PC-3 (cell line): ENCODE data around the gene PANK4. TPM values are rescaled to one million over a fixed set of nuclear protein-coding genes. Genes with fewer than 3 reads are reported as not detected.

Source experiments
- ATAC-seq: fragments of 200-7000 bp; cut with Tn5 transposase; 2 replicates; pipeline ENCODE4 v1.9.1; 2020; ENCODE audit warnings: mild to moderate bottlenecking, moderate library complexity
- BruUV-seq: library from RNA; stranded (reverse); fragments of 400-500 nt; replicated peaks from 2 replicates; lab custom pipeline; 2021; lab: Mats Ljungman, UMichigan
- CTCF ChIA-PET: fragments of 300-600 bp; sonication (Branson Sonifier 250); formaldehyde crosslinking; loops from one replicate; lab custom pipeline; 2022; ENCODE audit warnings: antibody characterized with exemption; lab: Charles Lee
- POLR2A ChIA-PET: fragments of 300-600 bp; sonication (Branson Sonifier 250); formaldehyde crosslinking; loops from one replicate; lab custom pipeline; 2022; ENCODE audit warnings: antibody characterized with exemption; ENCODE audit not compliant: unreplicated experiment; lab: Charles Lee
- DNase-seq: peaks from one replicate; pipeline ENCODE4 v3.0.0-alpha.2; 2015
- H2AFZ ChIP-seq: fragments of 300-600 bp; sonication (generic); 2 replicates; pipeline ENCODE4 v1.6.0; 2016; ENCODE audit warnings: antibody characterized with exemption, low read length
- H3F3A ChIP-seq: fragments of 300-600 bp; sonication (generic); one replicate; pipeline ENCODE4 v1.6.0; 2017; ENCODE audit warnings: antibody characterized with exemption, low read length, control low read depth, mild to moderate bottlenecking; ENCODE audit not compliant: unreplicated experiment
- H3K27ac ChIP-seq: fragments of 300-600 bp; sonication (generic); 2 replicates; pipeline ENCODE4 v1.5.1; 2016; ENCODE audit warnings: mild to moderate bottlenecking, low read length
- H3K27me3 ChIP-seq: fragments of 300-600 bp; sonication (generic); 2 replicates; pipeline ENCODE4 v1.6.1; 2016; ENCODE audit warnings: low read length, mixed read lengths
- H3K36me3 ChIP-seq: fragments of 300-600 bp; sonication (generic); 2 replicates; pipeline ENCODE4 v1.6.1; 2016; ENCODE audit warnings: low read depth, mixed run types, low read length, mixed read lengths
- H3K4me1 ChIP-seq: fragments of 300-600 bp; sonication (generic); 2 replicates; pipeline ENCODE4 v1.5.1; 2016; ENCODE audit warnings: low read length; ENCODE audit not compliant: insufficient read depth
- H3K4me2 ChIP-seq: fragments of 300-600 bp; sonication (generic); 2 replicates; pipeline ENCODE4 v1.6.0; 2016; ENCODE audit warnings: low read length
- H3K4me3 ChIP-seq: fragments of 300-600 bp; sonication (generic); 2 replicates; pipeline ENCODE4 v1.5.1; 2016; ENCODE audit warnings: mild to moderate bottlenecking, low read length, mixed read lengths
- H3K79me2 ChIP-seq: fragments of 300-600 bp; sonication (generic); 2 replicates; pipeline ENCODE4 v1.6.1; 2017; ENCODE audit warnings: low read length, mixed read lengths
- H3K9ac ChIP-seq: fragments of 300-600 bp; sonication (generic); 2 replicates; pipeline ENCODE4 v1.6.0; 2016; ENCODE audit warnings: mild to moderate bottlenecking, low read length
- H3K9me2 ChIP-seq: fragments of 300-600 bp; sonication (generic); replicated peaks from 2 replicates; pipeline ENCODE4 v1.6.1; 2016; ENCODE audit warnings: mixed run types, low read length, mixed read lengths
- H3K9me3 ChIP-seq: fragments of 300-600 bp; sonication (generic); 2 replicates; pipeline ENCODE4 v1.6.1; 2016; ENCODE audit warnings: low read length, mixed read lengths
- H4K20me1 ChIP-seq: fragments of 300-600 bp; sonication (generic); 2 replicates; pipeline ENCODE4 v1.6.1; 2016; ENCODE audit warnings: low read length, mixed read lengths
- CTCF ChIP-seq: fragments of 300-600 bp; sonication (generic); conservative IDR thresholded peaks from 2 replicates; pipeline ENCODE4 v1.5.1; 2017; ENCODE audit warnings: antibody characterized with exemption, low read depth, mild to moderate bottlenecking, low read length
- EZH2 ChIP-seq: fragments of 300-600 bp; sonication (generic); IDR thresholded peaks from one replicate; pipeline ENCODE4 v1.6.1; 2017; ENCODE audit warnings: antibody characterized with exemption, mild to moderate bottlenecking, low read length; ENCODE audit not compliant: unreplicated experiment
- EZH2phosphoT487 ChIP-seq: fragments of 300-600 bp; sonication (generic); IDR thresholded peaks from 2 replicates; pipeline ENCODE4 v1.6.1; 2018; ENCODE audit warnings: mild to moderate bottlenecking, antibody characterized with exemption, low read length, borderline replicate concordance
- intact Hi-C: fragments of 100-400 bp; cut with micrococcal nuclease; formaldehyde crosslinking; loops from 2 replicates; pipeline ENCODE4 v1.9.0; 2023
- total RNA-seq: library from RNA; depleted of rRNA; stranded (reverse); fragments of >200 nt; gene quantifications from 2 replicates; pipeline ENCODE4 v1.2.3, GENCODE V29; 2014

The PANK4 gene
- total RNA-seq, 1 experiment from 2014 or later = 69.4 TPM

- no peak overlapping the region for H2AFZ ChIP-seq
- H3K9ac ChIP-seq = no peak overlapping the region
- DNase-seq (no peak), ATAC-seq (no peak)
- no peak overlapping the region for H3K4me2 ChIP-seq
- peaks cover 10% of the 10 kb centered on the region for H3K4me1 ChIP-seq
- no peak overlapping the region for H3K27ac ChIP-seq
- no TSS peak for BruUV-seq
- H3K9me3 ChIP-seq = no peaks in the 10 kb centered on the region
- ChIA-PET POLR2A (no interaction called here), CTCF (no interaction called here)
- H3K27me3 ChIP-seq = no peaks in the 10 kb centered on the region
- H3K79me2 ChIP-seq = no peaks in the 10 kb centered on the region
- H4K20me1 ChIP-seq = no peaks in the 10 kb centered on the region
- no peaks in the 10 kb centered on the region for H3K9me2 ChIP-seq
- H3K4me3 ChIP-seq = no peak overlapping the region
- H3K36me3 ChIP-seq = peaks cover 6% of the 10 kb centered on the region; the same call in 1 of the 2 replicates
- intact Hi-C loops = no loop called here
- TF ChIP-seq EZH2phosphoT487 (no peak), CTCF (no peak), EZH2 (no peak)
- no peaks in the 10 kb centered on the region for H3F3A ChIP-seq
Observed at GRCh38 chr1:2502661-2503553, 23.5 kb downstream of the PANK4 start.

GRCh38 chr1:2502210-2502609 lies 24.2 kb downstream of the PANK4 start:
- no peaks in the 10 kb centered on the region for H3K27me3 ChIP-seq
- H3K27ac ChIP-seq = no peak overlapping the region
- TF ChIP-seq CTCF (no peak), EZH2 (no peak), EZH2phosphoT487 (no peak)
- no TSS peak for BruUV-seq
- ATAC-seq (no peak), DNase-seq (no peak)
- ChIA-PET POLR2A (no interaction called here), CTCF (no interaction called here)
- H4K20me1 ChIP-seq = no peaks in the 10 kb centered on the region
- H3K36me3 ChIP-seq = no peaks in the 10 kb centered on the region; the same call in 1 of the 2 replicates
- H3K4me3 ChIP-seq = no peak overlapping the region
- H3K4me1 ChIP-seq = peaks cover 10% of the 10 kb centered on the region
- H3F3A ChIP-seq = no peaks in the 10 kb centered on the region
- H3K9ac ChIP-seq = no peak overlapping the region
- no peaks in the 10 kb centered on the region for H3K9me3 ChIP-seq
- H3K79me2 ChIP-seq = no peaks in the 10 kb centered on the region
- H3K9me2 ChIP-seq = no peaks in the 10 kb centered on the region
- intact Hi-C loops = no loop called here
- no peak overlapping the region for H3K4me2 ChIP-seq
- no peak overlapping the region for H2AFZ ChIP-seq

GRCh38 chr1:2501820-2502119 lies 24.6 kb downstream of the PANK4 start:
- Histone ChIP-seq H3F3A (no peaks in the 10 kb centered on the region), H3K36me3 (no peaks in the 10 kb centered on the region), H3K4me1 (peaks cover 10% of the 10 kb centered on the region), H3K4me3 (no peak overlapping the region), H2AFZ (no peak overlapping the region), H3K4me2 (no peak overlapping the region), H4K20me1 (no peaks in the 10 kb centered on the region), H3K9ac (no peak overlapping the region), H3K9me2 (no peaks in the 10 kb centered on the region), H3K9me3 (no peaks in the 10 kb centered on the region), H3K27me3 (no peaks in the 10 kb centered on the region), H3K27ac (no peak overlapping the region), H3K79me2 (no peaks in the 10 kb centered on the region)
- DNase-seq (no peak), ATAC-seq (no peak)
- no TSS peak for BruUV-seq
- intact Hi-C loops = no loop called here
- no peak for TF ChIP-seq EZH2
- no peak for TF ChIP-seq EZH2phosphoT487
- TF ChIP-seq CTCF = no peak
- ChIA-PET CTCF (no interaction called here), POLR2A (no interaction called here)
